ENCODE data around the gene DCAF7. TPM values are rescaled to one million over a fixed set of nuclear protein-coding genes. Genes with fewer than 3 reads are reported as not detected.

The DCAF7 gene
- total RNA-seq, 1 experiment from 2014 or later: 144 TPM

GRCh38 chr17:63578027-63578768, 27.9 kb downstream of the DCAF7 start:
- Histone ChIP-seq H4K20me1 (ENCODE audit: insufficient read depth) (no peaks in the 10 kb centered on the region; the same call in 1 of the 2 replicates), H3K9me2 (ENCODE audit: insufficient read depth) (no peaks in the 10 kb centered on the region), H3K27me3 (ENCODE audit: insufficient read depth, low read length) (no peaks in the 10 kb centered on the region), H2AFZ (ENCODE audit: low read depth, low read length, poor library complexity, severe bottlenecking) (no peak overlapping the region), H3K79me2 (ENCODE audit: insufficient read depth, low read length) (peaks cover 38% of the 10 kb centered on the region), H3K4me1 (ENCODE audit: control insufficient read depth in 1 of 2, insufficient read depth in 2 of 2, low read length in 2 of 2) (no peaks in the 10 kb centered on the region), H3K36me3 (ENCODE audit: control insufficient read depth in 1 of 2, insufficient read depth in 2 of 2, low read length in 2 of 2) (peaks cover 24 to 34% of the 10 kb centered on the region in 2 experiments), H3K4me2 (ENCODE audit: low read length) (no peak overlapping the region), H3K4me3 (replicated peaks in 1 of 2; ENCODE audit: low read depth in 1 of 2, low read length in 2 of 2) (no peak overlapping the region), H3K9me3 (ENCODE audit: control insufficient read depth in 1 of 2, insufficient read depth in 1 of 2, low read depth in 1 of 2, low read length in 2 of 2) (no peaks in the 10 kb centered on the region), H3K9ac (ENCODE audit: low read length) (no peak overlapping the region), H3K27ac (ENCODE audit: low read depth, low read length) (no peak overlapping the region)
- ChIA-PET CTCF (no interaction called here), RAD21 (ENCODE audit: low non-redundant PET in 1 of 2, low total read pairs in 2 of 2, uncharacterized antibody in 2 of 2, unreplicated experiment in 2 of 2) (no interaction called here), POLR2A (no interaction called here)
- DNase-seq (ENCODE audit: low read depth, low spot score) (no peak), ATAC-seq (no peak)
- BruUV-seq (replicated peaks): no TSS peak
- intact Hi-C loops (cut with micrococcal nuclease): no loop called here
- TF ChIP-seq EZH2phosphoT487 (IDR thresholded peaks at IDR 0.05; ENCODE audit: borderline replicate concordance) (no peak), ZFX (IDR thresholded peaks at IDR 0.05) (no peak), CEBPB (IDR thresholded peaks at IDR 0.05; ENCODE audit: low read depth) (no peak), SRF (IDR thresholded peaks at IDR 0.05; ENCODE audit: low read depth) (no peak)

- TF ChIP-seq EZH2phosphoT487 (IDR thresholded peaks at IDR 0.05; ENCODE audit: borderline replicate concordance): no peak
- no peak for TF ChIP-seq TCF7L2 (IDR thresholded peaks at IDR 0.05; ENCODE audit: borderline replicate concordance, extremely low read depth, insufficient read depth, insufficient read length)
- no peak for TF ChIP-seq FOSL1 (IDR thresholded peaks at IDR 0.05; ENCODE audit: low read depth)
- TF ChIP-seq RAD21 (IDR thresholded peaks at IDR 0.05; ENCODE audit: low read depth): no peak
- TF ChIP-seq REST (IDR thresholded peaks at IDR 0.05; ENCODE audit: low read depth): no peak
- no peak for TF ChIP-seq CEBPB (IDR thresholded peaks at IDR 0.05; ENCODE audit: low read depth)
- no peak for TF ChIP-seq SP1 (IDR thresholded peaks at IDR 0.05; ENCODE audit: low read depth)
- TF ChIP-seq ZFX (IDR thresholded peaks at IDR 0.05): no peak
- no peak for TF ChIP-seq SRF (IDR thresholded peaks at IDR 0.05; ENCODE audit: low read depth)
- no peak for TF ChIP-seq POLR2A (IDR thresholded peaks at IDR 0.05; ENCODE audit: borderline replicate concordance, extremely low read depth, insufficient read depth, insufficient read length)
- Histone ChIP-seq H3K36me3 (ENCODE audit: control insufficient read depth in 1 of 2, insufficient read depth in 2 of 2, low read length in 2 of 2) (peaks cover 24 to 38% of the 10 kb centered on the region in 2 experiments), H3K4me2 (ENCODE audit: low read length) (no peak overlapping the region), H3K9me2 (ENCODE audit: insufficient read depth) (no peaks in the 10 kb centered on the region), H3K4me3 (replicated peaks in 1 of 2; ENCODE audit: low read depth in 1 of 2, low read length in 2 of 2) (no peak overlapping the region), H3K27me3 (ENCODE audit: insufficient read depth, low read length) (no peaks in the 10 kb centered on the region), H3K9ac (ENCODE audit: low read length) (no peak overlapping the region), H3K4me1 (ENCODE audit: control insufficient read depth in 1 of 2, insufficient read depth in 2 of 2, low read length in 2 of 2) (no peaks in the 10 kb centered on the region), H3K79me2 (ENCODE audit: insufficient read depth, low read length) (peaks cover 33% of the 10 kb centered on the region), H4K20me1 (ENCODE audit: insufficient read depth) (no peaks in the 10 kb centered on the region; the same call in 1 of the 2 replicates), H2AFZ (ENCODE audit: low read depth, low read length, poor library complexity, severe bottlenecking) (no peak overlapping the region), H3K27ac (ENCODE audit: low read depth, low read length) (no peak overlapping the region), H3K9me3 (ENCODE audit: control insufficient read depth in 1 of 2, insufficient read depth in 1 of 2, low read depth in 1 of 2, low read length in 2 of 2) (no peaks in the 10 kb centered on the region)
- intact Hi-C loops (cut with micrococcal nuclease): no loop called here
- ATAC-seq: no peak
- CTCF ChIA-PET: no interaction called here
- POLR2A ChIA-PET: no interaction called here
- DNase-seq (ENCODE audit: low read depth, low spot score): no peak
- RAD21 ChIA-PET (ENCODE audit: low non-redundant PET in 1 of 2, low total read pairs in 2 of 2, uncharacterized antibody in 2 of 2, unreplicated experiment in 2 of 2): no interaction called here
- BruUV-seq (replicated peaks): no TSS peak
These were observed 28.5 kb downstream of the DCAF7 start for GRCh38 chr17:63578769-63579111.
